ENCODE measurements around the gene HTT. TPM values are rescaled to one million over a fixed set of nuclear protein-coding genes. Genes with fewer than 3 reads are reported as not detected.

HTT gene
- total RNA-seq, 1 experiment from 2014 or later: 18.4 TPM

GRCh38 chr4:3237712-3238560 lies 163.5 kb downstream of the HTT start:
- TF ChIP-seq CTCF (conservative IDR thresholded peaks at IDR 0.05; ENCODE audit: low read depth, low read length) (no peak), EZH2phosphoT487 (IDR thresholded peaks at IDR 0.05; ENCODE audit: borderline replicate concordance, low read length) (no peak), EZH2 (IDR thresholded peaks at IDR 0.05; ENCODE audit: low read length, unreplicated experiment) (no peak)
- no peaks in the 10 kb centered on the region for H3K79me2 ChIP-seq (ENCODE audit: low read length)
- H3K4me1 ChIP-seq (ENCODE audit: insufficient read depth, low read length): no peaks in the 10 kb centered on the region
- ATAC-seq (no peak), DNase-seq (no peak)
- CTCF ChIA-PET: no interaction called here
- H2AFZ ChIP-seq (ENCODE audit: low read length): no peak overlapping the region
- no peak overlapping the region for H3K27ac ChIP-seq (ENCODE audit: low read length)
- H3K4me2 ChIP-seq (ENCODE audit: low read length): no peak overlapping the region
- no peaks in the 10 kb centered on the region for H3F3A ChIP-seq (ENCODE audit: low read length, unreplicated experiment)
- H3K9me2 ChIP-seq (replicated peaks; ENCODE audit: low read length): no peaks in the 10 kb centered on the region
- no peaks in the 10 kb centered on the region for H3K36me3 ChIP-seq (ENCODE audit: low read depth, low read length)
- no peaks in the 10 kb centered on the region for H4K20me1 ChIP-seq (ENCODE audit: low read length)
- no peak overlapping the region for H3K4me3 ChIP-seq (ENCODE audit: low read length)
- BruUV-seq (replicated peaks): no TSS peak
- POLR2A ChIA-PET (ENCODE audit: unreplicated experiment): no interaction called here
- intact Hi-C loops (cut with micrococcal nuclease): no loop called here
- H3K9me3 ChIP-seq (ENCODE audit: low read length): no peaks in the 10 kb centered on the region
- H3K27me3 ChIP-seq (ENCODE audit: low read length): no peaks in the 10 kb centered on the region
- no peak overlapping the region for H3K9ac ChIP-seq (ENCODE audit: low read length)

GRCh38 chr4:3238721-3239120 lies 164.2 kb downstream of the HTT start:
- Histone ChIP-seq H3K4me1 (ENCODE audit: insufficient read depth, low read length) (no peaks in the 10 kb centered on the region), H3K4me3 (ENCODE audit: low read length) (no peak overlapping the region), H3K9me2 (replicated peaks; ENCODE audit: low read length) (no peaks in the 10 kb centered on the region), H3K27ac (ENCODE audit: low read length) (no peak overlapping the region), H3K36me3 (ENCODE audit: low read depth, low read length) (no peaks in the 10 kb centered on the region), H4K20me1 (ENCODE audit: low read length) (no peaks in the 10 kb centered on the region), H2AFZ (ENCODE audit: low read length) (no peak overlapping the region), H3F3A (ENCODE audit: low read length, unreplicated experiment) (no peaks in the 10 kb centered on the region), H3K9me3 (ENCODE audit: low read length) (no peaks in the 10 kb centered on the region), H3K9ac (ENCODE audit: low read length) (no peak overlapping the region), H3K79me2 (ENCODE audit: low read length) (no peaks in the 10 kb centered on the region), H3K4me2 (ENCODE audit: low read length) (no peak overlapping the region), H3K27me3 (ENCODE audit: low read length) (no peaks in the 10 kb centered on the region)
- ATAC-seq (no peak), DNase-seq (no peak)
- ChIA-PET POLR2A (ENCODE audit: unreplicated experiment) (no interaction called here), CTCF (no interaction called here)
- intact Hi-C loops (cut with micrococcal nuclease): no loop called here
- BruUV-seq (replicated peaks): no TSS peak
- TF ChIP-seq CTCF (conservative IDR thresholded peaks at IDR 0.05; ENCODE audit: low read depth, low read length) (no peak), EZH2phosphoT487 (IDR thresholded peaks at IDR 0.05; ENCODE audit: borderline replicate concordance, low read length) (no peak), EZH2 (IDR thresholded peaks at IDR 0.05; ENCODE audit: low read length, unreplicated experiment) (no peak)

GRCh38 chr4:3239303-3239702 lies 164.8 kb downstream of the HTT start:
- Histone ChIP-seq H3K9me3 (ENCODE audit: low read length) (no peaks in the 10 kb centered on the region), H3K9me2 (replicated peaks; ENCODE audit: low read length) (no peaks in the 10 kb centered on the region), H3F3A (ENCODE audit: low read length, unreplicated experiment) (no peaks in the 10 kb centered on the region), H3K36me3 (ENCODE audit: low read depth, low read length) (no peaks in the 10 kb centered on the region), H3K79me2 (ENCODE audit: low read length) (no peaks in the 10 kb centered on the region), H3K27me3 (ENCODE audit: low read length) (no peaks in the 10 kb centered on the region), H3K27ac (ENCODE audit: low read length) (no peak overlapping the region), H3K4me3 (ENCODE audit: low read length) (no peak overlapping the region), H3K9ac (ENCODE audit: low read length) (no peak overlapping the region), H2AFZ (ENCODE audit: low read length) (no peak overlapping the region), H3K4me1 (ENCODE audit: insufficient read depth, low read length) (no peaks in the 10 kb centered on the region), H3K4me2 (ENCODE audit: low read length) (no peak overlapping the region), H4K20me1 (ENCODE audit: low read length) (no peaks in the 10 kb centered on the region)
- BruUV-seq (replicated peaks): no TSS peak
- TF ChIP-seq EZH2phosphoT487 (IDR thresholded peaks at IDR 0.05; ENCODE audit: borderline replicate concordance, low read length): no peak
- TF ChIP-seq EZH2 (IDR thresholded peaks at IDR 0.05; ENCODE audit: low read length, unreplicated experiment): no peak
- TF ChIP-seq CTCF (conservative IDR thresholded peaks at IDR 0.05; ENCODE audit: low read depth, low read length): no peak
- POLR2A ChIA-PET (ENCODE audit: unreplicated experiment): no interaction called here
- CTCF ChIA-PET: no interaction called here
- intact Hi-C loops (cut with micrococcal nuclease): no loop called here
- DNase-seq: no peak
- ATAC-seq: no peak
